Liver (tissue), 9 donors: ENCODE results near the gene KATNAL2. TPM values are rescaled to one million over a fixed set of nuclear protein-coding genes. Genes with fewer than 3 reads are reported as not detected.

Experiments
- DNase-seq: peaks from one replicate; pipeline ENCODE4 v3.0.0-alpha.2; 2017; ENCODE audit warnings: low spot score
- H3K27ac ChIP-seq, 2 donors: one replicate each; pipeline ENCODE4 v1.7.0; 2013; ENCODE audit warnings: inconsistent platforms in 2 of 2, low read length in 2 of 2, control low read depth in 1 of 2, low read depth in 1 of 2, mild to moderate bottlenecking in 1 of 2
- H3K27me3 ChIP-seq, 4 donors: one replicate each; pipeline versions ENCODE4 v1.6.1 to v1.7.0; 2013; ENCODE audit warnings: low read length in 3 of 4, inconsistent platforms in 1 of 4, mild to moderate bottlenecking in 1 of 4, moderate library complexity in 1 of 4; ENCODE audit not compliant: control insufficient read depth in 4 of 4, insufficient read depth in 4 of 4
- H3K36me3 ChIP-seq, 4 donors: one replicate each; pipeline versions ENCODE4 v1.6.1 to v1.7.0; 2013; ENCODE audit warnings: low read length in 3 of 4, mild to moderate bottlenecking in 3 of 4, low read depth in 1 of 4, moderate library complexity in 1 of 4; ENCODE audit not compliant: control insufficient read depth in 4 of 4, insufficient read depth in 3 of 4
- H3K4me1 ChIP-seq, 4 donors: one replicate each; pipeline versions ENCODE4 v1.6.1 to v1.7.0; 2013; ENCODE audit warnings: low read length in 3 of 4, mild to moderate bottlenecking in 3 of 4, moderate library complexity in 1 of 4; ENCODE audit not compliant: control insufficient read depth in 4 of 4, insufficient read depth in 4 of 4
- H3K4me3 ChIP-seq, 3 donors: one replicate each; pipeline versions ENCODE4 v1.6.1 to v1.7.0; 2013; ENCODE audit warnings: low read length in 3 of 3, control low read depth in 1 of 3, low read depth in 1 of 3, mild to moderate bottlenecking in 1 of 3
- H3K9ac ChIP-seq, 2 donors: one replicate each; pipeline ENCODE4 v1.7.0; 2013; ENCODE audit warnings: low read length in 2 of 2, mild to moderate bottlenecking in 2 of 2, moderate library complexity in 2 of 2, control low read depth in 1 of 2, low read depth in 1 of 2
- H3K9me3 ChIP-seq, 4 donors: one replicate each; pipeline versions ENCODE4 v1.6.1 to v1.7.0; 2013; ENCODE audit warnings: low read length in 3 of 4; ENCODE audit not compliant: control insufficient read depth in 4 of 4
- ATF3 ChIP-seq: IDR thresholded peaks from 2 replicates; pipeline ENCODE4 v1.6.1; 2016; ENCODE audit warnings: antibody characterized with exemption
- CTCF ChIP-seq: fragments of 150-350 bp; IDR thresholded peaks from 2 replicates; pipeline ENCODE4 v1.5.1; 2017; ENCODE audit warnings: improper control_type of control experiment, low read depth, low read length; ENCODE audit not compliant: missing input control
- EGR1 ChIP-seq, 2 donors: IDR thresholded peaks; 2 replicates each; pipeline ENCODE4 v1.6.1; 2016 to 2018; ENCODE audit warnings: antibody characterized with exemption in 2 of 2, low read depth in 2 of 2
- FOXA1 ChIP-seq: IDR thresholded peaks from 2 replicates; pipeline ENCODE4 v1.6.1; 2016; ENCODE audit warnings: antibody characterized with exemption
- FOXA2 ChIP-seq: IDR thresholded peaks from 2 replicates; pipeline ENCODE4 v1.6.1; 2016; ENCODE audit warnings: antibody characterized with exemption
- GABPA ChIP-seq, 2 donors: IDR thresholded peaks in 1 of 2; conservative IDR thresholded peaks in 1 of 2; 2 replicates each; pipeline ENCODE4 v1.6.1; 2016; ENCODE audit warnings: antibody characterized with exemption in 2 of 2, mild to moderate bottlenecking in 1 of 2, moderate library complexity in 1 of 2
- HNF4A ChIP-seq, 2 donors: conservative IDR thresholded peaks; 2 replicates each; pipeline ENCODE4 v1.6.1; 2016; ENCODE audit warnings: antibody characterized with exemption in 2 of 2, mild to moderate bottlenecking in 2 of 2
- JUND ChIP-seq, 2 donors: IDR thresholded peaks; 2 replicates each; pipeline ENCODE4 v1.6.1; 2016; ENCODE audit warnings: antibody characterized with exemption in 2 of 2
- MAX ChIP-seq: IDR thresholded peaks from 2 replicates; pipeline ENCODE4 v1.6.1; 2016; ENCODE audit warnings: antibody characterized with exemption
- NR2F2 ChIP-seq: IDR thresholded peaks from 2 replicates; pipeline ENCODE4 v1.6.1; 2016; ENCODE audit warnings: antibody characterized with exemption
- RAD21 ChIP-seq, 2 donors: IDR thresholded peaks; 2 replicates each; pipeline ENCODE4 v1.6.1; 2016; ENCODE audit warnings: antibody characterized with exemption in 2 of 2, mild to moderate bottlenecking in 2 of 2
- REST ChIP-seq: IDR thresholded peaks from 2 replicates; pipeline ENCODE4 v1.6.1; 2016; ENCODE audit warnings: antibody characterized with exemption, mild to moderate bottlenecking
- RXRA ChIP-seq, 2 donors: IDR thresholded peaks; 2 replicates each; pipeline ENCODE4 v1.6.1; 2017 to 2018; ENCODE audit warnings: antibody characterized with exemption in 2 of 2, mild to moderate bottlenecking in 1 of 2
- SP1 ChIP-seq: IDR thresholded peaks from 2 replicates; pipeline ENCODE4 v1.6.1; 2018; ENCODE audit warnings: antibody characterized with exemption, mild to moderate bottlenecking
- TAF1 ChIP-seq: conservative IDR thresholded peaks from 2 replicates; pipeline ENCODE4 v1.6.1; 2016; ENCODE audit warnings: antibody characterized with exemption, mild to moderate bottlenecking
- YY1 ChIP-seq: IDR thresholded peaks from 2 replicates; pipeline ENCODE4 v1.6.1; 2016; ENCODE audit warnings: antibody characterized with exemption, mild to moderate bottlenecking
- ZBTB33 ChIP-seq: IDR thresholded peaks from 2 replicates; pipeline ENCODE4 v1.6.1; 2016; ENCODE audit warnings: antibody characterized with exemption
- WGBS: extraction: QIAGEN DNeasy Blood & Tissue Kit; methylation state at CpG from one replicate; pipeline ENCODE4 v1.1.7; 2013; 5-methylcytosine and 5-hydroxymethylcytosine counted together
- polyA plus RNA-seq, 2 donors: library from polyadenylated mRNA; stranded (reverse) in 1 of 2; unstranded in 1 of 2; fragments of 200-250 nt in 1 of 2; fragments of >200 nt in 1 of 2; fragmentation: Nextera tagmentation in 1 of 2; extraction: Ambion mirVana in 1 of 2; gene quantifications; one replicate each; pipeline versions ENCODE4 v1.2.1 to v1.2.3, GENCODE V29; 2013 to 2015
- total RNA-seq, 2 donors: library from RNA; depleted of rRNA; stranded (reverse); fragments of >200 nt; gene quantifications; one replicate each; pipeline ENCODE4 v1.2.3, GENCODE V29; 2014
- donor health status: healthy.
- donor health status: healthy.
- donor health status: healthy.
- donor health status: healthy.
- donor health status: healthy.

Gene KATNAL2
- total and polyA plus RNA-seq, 4 donors: 0.42 to 4.8 (median 1.5) TPM

GRCh38 chr18:47109720-47110119, 192.3 kb downstream of the KATNAL2 start:
- H3K27me3 ChIP-seq: no peaks in the 10 kb centered on the region
- no peak overlapping the region for H3K27ac ChIP-seq
- no peak for TF ChIP-seq NR2F2
- no peak for TF ChIP-seq RAD21 (IDR thresholded peaks at IDR 0.05)
- TF ChIP-seq REST: no peak
- no peak for TF ChIP-seq RXRA (IDR thresholded peaks at IDR 0.05)
- TF ChIP-seq YY1: no peak
- no peak for TF ChIP-seq ATF3
- TF ChIP-seq GABPA (IDR thresholded peaks at IDR 0.05 in 1 of 2, conservative IDR thresholded peaks at IDR 0.05 in 1 of 2): no peak
- no peak for TF ChIP-seq FOXA1
- TF ChIP-seq HNF4A (conservative IDR thresholded peaks at IDR 0.05): no peak
- no peak for TF ChIP-seq TAF1
- no peak for TF ChIP-seq SP1
- no peak for TF ChIP-seq FOXA2
- TF ChIP-seq ZBTB33: no peak
- TF ChIP-seq JUND (IDR thresholded peaks at IDR 0.05): no peak
- no peak for TF ChIP-seq MAX
- no peaks in the 10 kb centered on the region for H3K4me1 ChIP-seq
- H3K9me3 ChIP-seq: no peaks in the 10 kb centered on the region
- peaks cover 7 to 59% (median 42%) of the 10 kb centered on the region in 4 donors for H3K36me3 ChIP-seq
- H3K4me3 ChIP-seq: no peak overlapping the region
- H3K9ac ChIP-seq: no peak overlapping the region
- no peak for DNase-seq
- WGBS: 93% methylated on average over 1 of the region's 1 CpG

- WGBS: 84% methylated on average over 6 of the region's 6 CpGs
- Histone ChIP-seq H3K9me3 (no peaks in the 10 kb centered on the region), H3K36me3 (peaks cover 7 to 57% (median 45%) of the 10 kb centered on the region in 4 donors), H3K4me3 (no peak overlapping the region), H3K9ac (no peak overlapping the region), H3K27ac (no peak overlapping the region), H3K4me1 (no peaks in the 10 kb centered on the region), H3K27me3 (no peaks in the 10 kb centered on the region)
- DNase-seq: no peak
- TF ChIP-seq NR2F2: no peak
- no peak for TF ChIP-seq FOXA1
- no peak for TF ChIP-seq GABPA (IDR thresholded peaks at IDR 0.05 in 1 of 2, conservative IDR thresholded peaks at IDR 0.05 in 1 of 2)
- TF ChIP-seq CTCF: no peak
- no peak for TF ChIP-seq ZBTB33
- TF ChIP-seq SP1: no peak
- TF ChIP-seq TAF1: no peak
- TF ChIP-seq RAD21 (IDR thresholded peaks at IDR 0.05): no peak
- no peak for TF ChIP-seq MAX
- TF ChIP-seq EGR1 (IDR thresholded peaks at IDR 0.05; ENCODE audit: low read depth in 2 of 2): no peak
- no peak for TF ChIP-seq FOXA2
Observed at GRCh38 chr18:47110492-47111274, 193.3 kb downstream of the KATNAL2 start.
